HUDEP-2 (cell line): ENCODE measurements around the gene DENND4A.
A peak's percentile ranks its signal among the peaks of the same experiment; 100 is the strongest.

Source experiments
- DNase-seq, 76 experiments: peaks; one replicate each; lab custom pipeline; 2025; ENCODE audit not compliant: unreplicated experiment in 76 of 76; lab: John Stamatoyannopoulos, UW

The DENND4A gene

GRCh38 chr15:65792138-65792987, at the start of gene DENND4A:
TSS of gene DENND4A (minus strand) at chr15:65792293. CDS start at chr15:65756450, 35,843 bp downstream.
- DNase-seq, result peak in 75 of 76 experiments; percentile 65 to 98 (median 97)

- no peak for DNase-seq
Observed at GRCh38 chr15:65841121-65841930, 49.2 kb upstream of the DENND4A start.

GRCh38 chr15:65839985-65840384, 47.9 kb upstream of the DENND4A start:
- no peak for DNase-seq

GRCh38 chr15:65839354-65839901, 47.3 kb upstream of the DENND4A start:
- peak in 1 of 76 experiments; percentile 6 for DNase-seq

GRCh38 chr15:65837301-65838294, 45.5 kb upstream of the DENND4A start:
- no peak for DNase-seq

GRCh38 chr15:65836665-65837064, 44.6 kb upstream of the DENND4A start:
- DNase-seq, result peak in 3 of 76 experiments; percentile 8 to 13 (median 8)

GRCh38 chr15:65835447-65835846, 43.4 kb upstream of the DENND4A start:
- DNase-seq, result no peak

- DNase-seq, result no peak
Observed at GRCh38 chr15:65834603-65835282, 42.6 kb upstream of the DENND4A start.

- DNase-seq, result peak in 27 of 76 experiments; percentile 4 to 43 (median 22)
Observed at GRCh38 chr15:65833501-65834205, 41.6 kb upstream of the DENND4A start.

- peak in 17 of 76 experiments; percentile 5 to 65 (median 17) for DNase-seq
Observed at GRCh38 chr15:65832549-65833364, 40.7 kb upstream of the DENND4A start.

- peak in 12 of 76 experiments; percentile 7 to 39 (median 18) for DNase-seq
Observed at GRCh38 chr15:65829130-65829764, 37.2 kb upstream of the DENND4A start.

- DNase-seq, result no peak
Observed at GRCh38 chr15:65828585-65828984, 36.5 kb upstream of the DENND4A start.

- no peak for DNase-seq
Observed at GRCh38 chr15:65827065-65827464, 35.0 kb upstream of the DENND4A start.

GRCh38 chr15:65824941-65825544, 33.0 kb upstream of the DENND4A start:
- DNase-seq, result no peak

GRCh38 chr15:65824031-65824743, 32.1 kb upstream of the DENND4A start:
- peak in 61 of 76 experiments; percentile 6 to 76 (median 45) for DNase-seq

GRCh38 chr15:65822316-65822715, 30.2 kb upstream of the DENND4A start:
- DNase-seq, result no peak
